GM12878 (cell line): ENCODE measurements around the gene EXD3.

Source experiments
- BACH1 ChIP-seq: fragments of 450-650 bp; IDR thresholded peaks from 2 replicates; pipeline ENCODE4 v1.6.1; 2017; ENCODE audit warnings: mild to moderate bottlenecking, borderline replicate concordance
- CTCF ChIP-seq, 3 experiments: IDR thresholded peaks in 2 of 3; conservative IDR thresholded peaks in 1 of 3; 2 replicates each; pipeline ENCODE4 v1.5.1; 2011; ENCODE audit warnings: low read depth in 3 of 3, low read length in 3 of 3, mild to moderate bottlenecking in 3 of 3, control low read depth in 2 of 3, moderate library complexity in 2 of 3, inconsistent platforms in 1 of 3, mixed read lengths in 1 of 3; ENCODE audit not compliant: control insufficient read depth in 2 of 3, insufficient read depth in 1 of 3; ENCODE audit errors: extremely low read depth in 1 of 3
- EP300 ChIP-seq, 2 experiments: fragments of 150-350 bp in 1 of 2; IDR thresholded peaks; 2 replicates each; pipeline ENCODE4 v1.6.1; 2011 to 2012; ENCODE audit warnings: low read depth in 2 of 2, low read length in 2 of 2, borderline replicate concordance in 1 of 2, improper control_type of control experiment in 1 of 2, inconsistent platforms in 1 of 2; ENCODE audit not compliant: control insufficient read depth in 1 of 2
- RELA ChIP-seq: fragments of 450-650 bp; IDR thresholded peaks from 2 replicates; pipeline ENCODE4 v1.8.0; 2014; ENCODE audit warnings: borderline replicate concordance; ENCODE audit not compliant: partially characterized antibody
- ZSCAN29 ChIP-seq: fragments of 450-650 bp; IDR thresholded peaks from 2 replicates; pipeline ENCODE4 v1.6.1; 2017; ENCODE audit warnings: mild to moderate bottlenecking, moderate library complexity
- TF ChIP-seq, protein P1 (sequence below): IDR thresholded peaks from 2 replicates; pipeline ENCODE4 v1.6.1; 2012; ENCODE audit warnings: low read depth, low read length, improper control_type of control experiment

DNA sequence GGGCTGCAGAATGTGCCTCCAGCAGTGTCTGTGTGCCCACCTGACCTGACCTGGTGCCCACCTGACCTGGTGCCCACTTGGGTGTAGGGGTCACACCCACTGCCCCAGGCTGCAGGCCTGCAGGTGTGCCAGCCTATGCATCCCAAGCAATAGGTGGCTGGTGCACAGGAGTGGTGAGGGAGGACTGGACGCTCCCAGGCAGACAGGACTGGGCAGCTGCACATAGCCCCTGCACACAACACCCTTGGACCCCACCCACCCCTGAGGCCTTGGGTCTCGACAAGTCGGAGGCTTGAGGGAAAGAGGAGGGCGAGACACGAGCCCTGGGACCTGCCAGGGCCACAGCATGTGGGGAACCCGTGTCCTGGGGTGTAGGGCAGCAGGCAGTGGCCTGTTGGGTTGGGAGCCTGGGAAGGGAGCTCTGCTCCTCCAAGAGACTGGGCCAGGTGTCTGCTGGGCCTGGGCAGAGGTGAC is 110.1 kb downstream of the EXD3 start:
- TF ChIP-seq ZSCAN29 (no peak), EP300 (IDR thresholded peaks at IDR 0.05; ENCODE audit: borderline replicate concordance in 1 of 2, control insufficient read depth in 1 of 2, low read depth in 2 of 2, low read length in 2 of 2) (no peak), CTCF (IDR thresholded peaks at IDR 0.05 in 2 of 3, conservative IDR thresholded peaks at IDR 0.05 in 1 of 3; ENCODE audit: control insufficient read depth in 2 of 3, extremely low read depth in 1 of 3, insufficient read depth in 1 of 3, low read depth in 3 of 3, low read length in 3 of 3) (no peak), BACH1 (no peak), RELA (no peak)
- TF ChIP-seq, protein P1, sequence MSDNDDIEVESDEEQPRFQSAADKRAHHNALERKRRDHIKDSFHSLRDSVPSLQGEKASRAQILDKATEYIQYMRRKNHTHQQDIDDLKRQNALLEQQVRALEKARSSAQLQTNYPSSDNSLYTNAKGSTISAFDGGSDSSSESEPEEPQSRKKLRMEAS = no peak
